ENCODE data around the gene SYNJ2. TPM values are rescaled to one million over a fixed set of nuclear protein-coding genes. Genes with fewer than 3 reads are reported as not detected.

Gene SYNJ2, protein sequence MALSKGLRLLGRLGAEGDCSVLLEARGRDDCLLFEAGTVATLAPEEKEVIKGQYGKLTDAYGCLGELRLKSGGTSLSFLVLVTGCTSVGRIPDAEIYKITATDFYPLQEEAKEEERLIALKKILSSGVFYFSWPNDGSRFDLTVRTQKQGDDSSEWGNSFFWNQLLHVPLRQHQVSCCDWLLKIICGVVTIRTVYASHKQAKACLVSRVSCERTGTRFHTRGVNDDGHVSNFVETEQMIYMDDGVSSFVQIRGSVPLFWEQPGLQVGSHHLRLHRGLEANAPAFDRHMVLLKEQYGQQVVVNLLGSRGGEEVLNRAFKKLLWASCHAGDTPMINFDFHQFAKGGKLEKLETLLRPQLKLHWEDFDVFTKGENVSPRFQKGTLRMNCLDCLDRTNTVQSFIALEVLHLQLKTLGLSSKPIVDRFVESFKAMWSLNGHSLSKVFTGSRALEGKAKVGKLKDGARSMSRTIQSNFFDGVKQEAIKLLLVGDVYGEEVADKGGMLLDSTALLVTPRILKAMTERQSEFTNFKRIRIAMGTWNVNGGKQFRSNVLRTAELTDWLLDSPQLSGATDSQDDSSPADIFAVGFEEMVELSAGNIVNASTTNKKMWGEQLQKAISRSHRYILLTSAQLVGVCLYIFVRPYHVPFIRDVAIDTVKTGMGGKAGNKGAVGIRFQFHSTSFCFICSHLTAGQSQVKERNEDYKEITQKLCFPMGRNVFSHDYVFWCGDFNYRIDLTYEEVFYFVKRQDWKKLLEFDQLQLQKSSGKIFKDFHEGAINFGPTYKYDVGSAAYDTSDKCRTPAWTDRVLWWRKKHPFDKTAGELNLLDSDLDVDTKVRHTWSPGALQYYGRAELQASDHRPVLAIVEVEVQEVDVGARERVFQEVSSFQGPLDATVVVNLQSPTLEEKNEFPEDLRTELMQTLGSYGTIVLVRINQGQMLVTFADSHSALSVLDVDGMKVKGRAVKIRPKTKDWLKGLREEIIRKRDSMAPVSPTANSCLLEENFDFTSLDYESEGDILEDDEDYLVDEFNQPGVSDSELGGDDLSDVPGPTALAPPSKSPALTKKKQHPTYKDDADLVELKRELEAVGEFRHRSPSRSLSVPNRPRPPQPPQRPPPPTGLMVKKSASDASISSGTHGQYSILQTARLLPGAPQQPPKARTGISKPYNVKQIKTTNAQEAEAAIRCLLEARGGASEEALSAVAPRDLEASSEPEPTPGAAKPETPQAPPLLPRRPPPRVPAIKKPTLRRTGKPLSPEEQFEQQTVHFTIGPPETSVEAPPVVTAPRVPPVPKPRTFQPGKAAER (N-terminal part only)
- total RNA-seq (2022) (26.8 and 29.1 TPM in 2 replicates), Bru-seq, nascent RNA (percentile 70 among the genes with signal in this experiment), BruChase-seq, experiment 1, labeled RNA remaining after a 6-hour chase (percentile 68 among the genes with signal in this experiment), BruChase-seq, experiment 2, labeled RNA remaining after a 2-hour chase (percentile 63 among the genes with signal in this experiment)
- long read RNA-seq, full-length matches to known transcripts = 22 of 79 reads
- long read RNA-seq, partial matches to known transcripts = 52 of 79 reads
- long read RNA-seq, other reads (novel, unspliced or antisense) = 5 of 79 reads

GRCh38 chr6:157981395-157982101, at the start of gene SYNJ2:
TSS of gene SYNJ2 (plus strand) at chr6:157981863. CDS start at chr6:157981962, 99 bp downstream.
- CTCF ChIA-PET = interaction anchor here (1.0 to 2.0 kb wide), 5 partner anchors 13 to 79 kb away, joined by 3 to 10 read pairs (median 4); no protein-coding TSS in a partner anchor
- H3K9me3 Mint-ChIP-seq (ENCODE audit: low read depth, unreplicated experiment) = no peaks in the 10 kb centered on the region
- peaks cover 19% of the 10 kb centered on the region for H3K27me3 Mint-ChIP-seq (ENCODE audit: unreplicated experiment)
- H3K36me3 Mint-ChIP-seq (ENCODE audit: insufficient read depth, unreplicated experiment) = peaks cover 36% of the 10 kb centered on the region
- peak; percentile 87 for DNase-seq
- TF ChIP-seq, protein P1, sequence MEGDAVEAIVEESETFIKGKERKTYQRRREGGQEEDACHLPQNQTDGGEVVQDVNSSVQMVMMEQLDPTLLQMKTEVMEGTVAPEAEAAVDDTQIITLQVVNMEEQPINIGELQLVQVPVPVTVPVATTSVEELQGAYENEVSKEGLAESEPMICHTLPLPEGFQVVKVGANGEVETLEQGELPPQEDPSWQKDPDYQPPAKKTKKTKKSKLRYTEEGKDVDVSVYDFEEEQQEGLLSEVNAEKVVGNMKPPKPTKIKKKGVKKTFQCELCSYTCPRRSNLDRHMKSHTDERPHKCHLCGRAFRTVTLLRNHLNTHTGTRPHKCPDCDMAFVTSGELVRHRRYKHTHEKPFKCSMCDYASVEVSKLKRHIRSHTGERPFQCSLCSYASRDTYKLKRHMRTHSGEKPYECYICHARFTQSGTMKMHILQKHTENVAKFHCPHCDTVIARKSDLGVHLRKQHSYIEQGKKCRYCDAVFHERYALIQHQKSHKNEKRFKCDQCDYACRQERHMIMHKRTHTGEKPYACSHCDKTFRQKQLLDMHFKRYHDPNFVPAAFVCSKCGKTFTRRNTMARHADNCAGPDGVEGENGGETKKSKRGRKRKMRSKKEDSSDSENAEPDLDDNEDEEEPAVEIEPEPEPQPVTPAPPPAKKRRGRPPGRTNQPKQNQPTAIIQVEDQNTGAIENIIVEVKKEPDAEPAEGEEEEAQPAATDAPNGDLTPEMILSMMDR (IDR thresholded peaks at IDR 0.05; ENCODE audit: unreplicated experiment) = peak; percentile 37
- H3K27ac Mint-ChIP-seq (ENCODE audit: unreplicated experiment) = peak within 1 kb of the TSS; percentile 63
- intact Hi-C loops (cut with micrococcal nuclease; ENCODE audit: unreplicated experiment) = loop anchor here (2.0 kb wide), 1 partner anchor 91 kb away; no protein-coding TSS in a partner anchor
- H3K4me3 Mint-ChIP-seq (ENCODE audit: low read depth, unreplicated experiment) = peak within 1 kb of the TSS; percentile 79
- no TSS peak for BruUV-seq (replicated peaks)
- peaks cover 30% of the 10 kb centered on the region for H3K4me1 Mint-ChIP-seq (ENCODE audit: low read depth, unreplicated experiment)

DNA sequence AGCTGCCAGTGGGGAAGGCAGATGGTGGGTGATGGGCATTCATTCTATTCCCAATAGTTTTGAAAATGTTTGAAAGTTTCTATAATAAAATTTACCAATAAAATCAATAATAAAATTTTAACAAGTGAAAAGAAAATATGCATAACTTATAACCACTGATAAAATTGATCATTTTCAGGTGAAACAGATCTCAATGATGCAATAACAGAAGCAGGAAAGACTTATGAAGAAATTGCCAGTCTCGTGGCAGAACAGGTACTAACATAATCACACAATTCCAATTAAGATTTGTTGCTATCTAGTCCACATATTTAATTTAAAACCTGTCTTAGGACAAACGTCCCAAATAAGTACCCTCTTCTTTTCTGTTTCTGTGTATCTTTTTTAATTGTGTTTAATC, 45.9 kb upstream of the SYNJ2 start:
- no peak for DNase-seq
- no peak overlapping the region for H3K4me3 Mint-ChIP-seq (ENCODE audit: low read depth, unreplicated experiment)
- no peak overlapping the region for H3K27ac Mint-ChIP-seq (ENCODE audit: unreplicated experiment)
- TF ChIP-seq, protein P1 (IDR thresholded peaks at IDR 0.05; ENCODE audit: unreplicated experiment) = no peak
- CTCF ChIA-PET = no interaction called here
- peaks cover 12% of the 10 kb centered on the region for H3K4me1 Mint-ChIP-seq (ENCODE audit: low read depth, unreplicated experiment)
- BruUV-seq (replicated peaks) = no TSS peak
- H3K27me3 Mint-ChIP-seq (ENCODE audit: unreplicated experiment) = no peaks in the 10 kb centered on the region
- intact Hi-C loops (cut with micrococcal nuclease; ENCODE audit: unreplicated experiment) = no loop called here
- H3K36me3 Mint-ChIP-seq (ENCODE audit: insufficient read depth, unreplicated experiment) = peaks cover 4% of the 10 kb centered on the region
- no peaks in the 10 kb centered on the region for H3K9me3 Mint-ChIP-seq (ENCODE audit: low read depth, unreplicated experiment)

- no TSS peak for BruUV-seq (replicated peaks)
- H3K27me3 Mint-ChIP-seq (ENCODE audit: unreplicated experiment) = no peaks in the 10 kb centered on the region
- peaks cover 8% of the 10 kb centered on the region for H3K36me3 Mint-ChIP-seq (ENCODE audit: insufficient read depth, unreplicated experiment)
- DNase-seq = no peak
- H3K4me3 Mint-ChIP-seq (ENCODE audit: low read depth, unreplicated experiment) = no peak overlapping the region
- TF ChIP-seq, protein P1 (IDR thresholded peaks at IDR 0.05; ENCODE audit: unreplicated experiment) = no peak
- H3K4me1 Mint-ChIP-seq (ENCODE audit: low read depth, unreplicated experiment) = peaks cover 12% of the 10 kb centered on the region
- H3K9me3 Mint-ChIP-seq (ENCODE audit: low read depth, unreplicated experiment) = no peaks in the 10 kb centered on the region
- CTCF ChIA-PET = no interaction called here
- no peak overlapping the region for H3K27ac Mint-ChIP-seq (ENCODE audit: unreplicated experiment)
- intact Hi-C loops (cut with micrococcal nuclease; ENCODE audit: unreplicated experiment) = no loop called here
Observed at GRCh38 chr6:157937318-157937717, 44.3 kb upstream of the SYNJ2 start.

All from Calu3 (cell line).